HepG2 (cell line): ENCODE measurements around the gene RAN. TPM values are rescaled to one million over a fixed set of nuclear protein-coding genes. Genes with fewer than 3 reads are reported as not detected.

Experiments
- E2F2 ChIP-seq: sonication (generic); formaldehyde crosslinking; IDR thresholded peaks from 2 replicates; pipeline ENCODE4 v1.4.0; 2020; ENCODE audit warnings: missing genetic modification reagents, borderline replicate concordance
- ERF ChIP-seq: IDR thresholded peaks from 2 replicates; pipeline ENCODE4 v1.6.1; 2018; ENCODE audit warnings: missing biosample characterization, missing genetic modification reagents
- FOXC1 ChIP-seq: sonication (generic); formaldehyde crosslinking; IDR thresholded peaks from 2 replicates; pipeline ENCODE4 v1.8.0; 2022; ENCODE audit warnings: mild to moderate bottlenecking, missing genetic modification reagents, borderline replicate concordance
- FOXP1 ChIP-seq, 2 experiments: fragments of 450-650 bp in 1 of 2; IDR thresholded peaks; 2 replicates each; pipeline ENCODE4 v1.6.1; 2017 to 2018; ENCODE audit warnings: antibody characterized with exemption in 1 of 2
- FUBP1 ChIP-seq: sonication (generic); formaldehyde crosslinking; IDR thresholded peaks from 2 replicates; pipeline ENCODE4 v1.5.1; 2020; ENCODE audit warnings: missing genetic modification reagents, mild to moderate bottlenecking, borderline replicate concordance
- GZF1 ChIP-seq: sonication (generic); formaldehyde crosslinking; IDR thresholded peaks from 2 replicates; pipeline ENCODE4 v1.5.1; 2020; ENCODE audit warnings: mild to moderate bottlenecking, missing genetic modification reagents
- NONO ChIP-seq, 2 experiments: fragments of 450-650 bp in 1 of 2; sonication (generic) in 1 of 2; formaldehyde crosslinking in 1 of 2; IDR thresholded peaks in 1 of 2; conservative IDR thresholded peaks in 1 of 2; 2 replicates each; pipeline versions ENCODE4 v1.6.1 to v1.8.0; 2017 to 2022; ENCODE audit warnings: mild to moderate bottlenecking in 1 of 2, missing genetic modification reagents in 1 of 2, moderate library complexity in 1 of 2
- POLR2AphosphoS2 ChIP-seq: IDR thresholded peaks from 2 replicates; pipeline ENCODE4 v1.6.1; 2011; ENCODE audit warnings: low read depth, low read length, improper control_type of control experiment
- PPARG ChIP-seq: conservative IDR thresholded peaks from 2 replicates; pipeline ENCODE4 v1.6.1; 2016; ENCODE audit warnings: missing biosample characterization, missing genetic modification reagents
- REST ChIP-seq, 2 experiments: IDR thresholded peaks; 2 replicates each; pipeline ENCODE4 v1.6.1; 2011 to 2012; ENCODE audit warnings: low read length in 2 of 2, borderline replicate concordance in 1 of 2, low read depth in 1 of 2, mild to moderate bottlenecking in 1 of 2, moderate library complexity in 1 of 2
- SPEN ChIP-seq: sonication (generic); formaldehyde crosslinking; IDR thresholded peaks from 2 replicates; pipeline ENCODE4 v1.5.1; 2020; ENCODE audit warnings: low read depth, mild to moderate bottlenecking, missing genetic modification reagents
- TCF7L2 ChIP-seq: IDR thresholded peaks from 2 replicates; pipeline ENCODE4 v1.6.1; 2011; ENCODE audit warnings: mild to moderate bottlenecking, low read depth, low read length, moderate library complexity
- YEATS4 ChIP-seq: sonication (generic); formaldehyde crosslinking; IDR thresholded peaks from 2 replicates; pipeline ENCODE4 v1.4.0; 2020; ENCODE audit warnings: missing genetic modification reagents, borderline replicate concordance
- ZBTB10 ChIP-seq: sonication (generic); formaldehyde crosslinking; IDR thresholded peaks from 2 replicates; pipeline ENCODE4 v1.4.0; 2020; ENCODE audit warnings: missing genetic modification reagents, borderline replicate concordance
- ZNF230 ChIP-seq: sonication (generic); formaldehyde crosslinking; IDR thresholded peaks from 2 replicates; pipeline ENCODE4 v1.4.0; 2020; ENCODE audit warnings: mild to moderate bottlenecking, missing genetic modification reagents
- ZNF251 ChIP-seq: sonication (generic); formaldehyde crosslinking; IDR thresholded peaks from 2 replicates; pipeline ENCODE4 v1.9.0; 2021; ENCODE audit warnings: mild to moderate bottlenecking, missing genetic modification reagents
- ZNF335 ChIP-seq: sonication (generic); formaldehyde crosslinking; IDR thresholded peaks from 2 replicates; pipeline ENCODE4 v1.4.0; 2020; ENCODE audit warnings: missing genetic modification reagents
- ZNF605 ChIP-seq: sonication (generic); formaldehyde crosslinking; IDR thresholded peaks from 2 replicates; pipeline ENCODE4 v1.8.0; 2022; ENCODE audit warnings: mild to moderate bottlenecking, missing genetic modification reagents
- ZNF607 ChIP-seq: sonication (generic); formaldehyde crosslinking; IDR thresholded peaks from 2 replicates; pipeline ENCODE4 v1.5.1; 2020; ENCODE audit warnings: missing genetic modification reagents, mild to moderate bottlenecking, borderline replicate concordance
- ZNF678 ChIP-seq: sonication (generic); formaldehyde crosslinking; IDR thresholded peaks from 2 replicates; pipeline ENCODE4 v1.4.0; 2020; ENCODE audit warnings: mild to moderate bottlenecking, missing genetic modification reagents
- polyA plus RNA-seq, 8 experiments: library from polyadenylated mRNA; depleted of rRNA in 3 of 8; stranded (reverse) in 7 of 8; unstranded in 1 of 8; fragments of >200 nt; fragmentation: Illumina TruSeq in 4 of 8; extraction: Trizol in 4 of 8; gene quantifications; 2 replicates each; pipeline versions ENCODE4 v1.2.1 to v1.2.3, GENCODE V29; 2011 to 2016; ENCODE audit warnings: low read depth in 4 of 8, missing spikeins in 1 of 8, mixed read lengths in 1 of 8; ENCODE audit not compliant: insufficient read depth in 1 of 8
- total RNA-seq, 5 experiments: library from RNA; depleted of rRNA; stranded (reverse); fragments of >200 nt; fragmentation: Illumina TruSeq; extraction: Trizol; gene quantifications; 2 replicates each; pipeline ENCODE4 v1.2.3, GENCODE V29; 2016; ENCODE audit warnings: low read depth in 1 of 5

Gene RAN
- total and polyA plus RNA-seq, 2 of the 13 experiments (the other 11 are each of a cell fraction or from before 2014, with no cell fraction given): 1,335 to 1,630 TPM

- no peak for TF ChIP-seq REST (IDR thresholded peaks at IDR 0.05; ENCODE audit: borderline replicate concordance in 1 of 2, low read depth in 1 of 2, low read length in 2 of 2)
- no peak for TF ChIP-seq ZNF230 (CRISPR knock-in tag)
- no peak for TF ChIP-seq ZNF678 (CRISPR knock-in tag)
- TF ChIP-seq GZF1 (CRISPR knock-in tag): no peak
- TF ChIP-seq TCF7L2: no peak
- TF ChIP-seq POLR2AphosphoS2: no peak
- TF ChIP-seq E2F2 (CRISPR knock-in tag): no peak
- no peak for TF ChIP-seq FUBP1 (CRISPR knock-in tag)
- no peak; the same call in 1 of the 2 replicates for TF ChIP-seq ZNF335
- no peak; the same call in 1 of the 2 replicates for TF ChIP-seq FOXC1 (CRISPR knock-in tag)
- no peak for TF ChIP-seq NONO (IDR thresholded peaks at IDR 0.05)
- TF ChIP-seq NONO (CRISPR knock-in tag; conservative IDR thresholded peaks at IDR 0.05): 0 out of 2 replicates have a peak, but pooled peaks have one; percentile 44
- TF ChIP-seq FOXP1 (IDR thresholded peaks at IDR 0.05): no peak
- no peak for TF ChIP-seq FOXP1 (CRISPR knock-in tag; IDR thresholded peaks at IDR 0.05)
- no peak for TF ChIP-seq ZNF607 (CRISPR knock-in tag)
- TF ChIP-seq SPEN (CRISPR knock-in tag): no peak
- TF ChIP-seq ZBTB10: no peak
- no peak for TF ChIP-seq ZNF251 (CRISPR knock-in tag)
- peak; percentile 56; the same call in 1 of the 2 replicates for TF ChIP-seq ERF (CRISPR knock-in tag)
- no peak for TF ChIP-seq YEATS4
- TF ChIP-seq ZNF605 (CRISPR knock-in tag): 0 out of 2 replicates have a peak, but pooled peaks have one; percentile 53
- no peak for TF ChIP-seq PPARG
These were observed 44.5 kb downstream of the RAN start (continued) for GRCh38 chr12:130916241-130916911.
